UCSD-AML1 (cell line): Measurements from ENCODE around the gene RGMA.

Experiments used
- DNase-seq: peaks from one replicate; lab custom pipeline; 2025; ENCODE audit not compliant: unreplicated experiment; lab: John Stamatoyannopoulos, UW

The RGMA gene, protein sequence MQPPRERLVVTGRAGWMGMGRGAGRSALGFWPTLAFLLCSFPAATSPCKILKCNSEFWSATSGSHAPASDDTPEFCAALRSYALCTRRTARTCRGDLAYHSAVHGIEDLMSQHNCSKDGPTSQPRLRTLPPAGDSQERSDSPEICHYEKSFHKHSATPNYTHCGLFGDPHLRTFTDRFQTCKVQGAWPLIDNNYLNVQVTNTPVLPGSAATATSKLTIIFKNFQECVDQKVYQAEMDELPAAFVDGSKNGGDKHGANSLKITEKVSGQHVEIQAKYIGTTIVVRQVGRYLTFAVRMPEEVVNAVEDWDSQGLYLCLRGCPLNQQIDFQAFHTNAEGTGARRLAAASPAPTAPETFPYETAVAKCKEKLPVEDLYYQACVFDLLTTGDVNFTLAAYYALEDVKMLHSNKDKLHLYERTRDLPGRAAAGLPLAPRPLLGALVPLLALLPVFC

DNA sequence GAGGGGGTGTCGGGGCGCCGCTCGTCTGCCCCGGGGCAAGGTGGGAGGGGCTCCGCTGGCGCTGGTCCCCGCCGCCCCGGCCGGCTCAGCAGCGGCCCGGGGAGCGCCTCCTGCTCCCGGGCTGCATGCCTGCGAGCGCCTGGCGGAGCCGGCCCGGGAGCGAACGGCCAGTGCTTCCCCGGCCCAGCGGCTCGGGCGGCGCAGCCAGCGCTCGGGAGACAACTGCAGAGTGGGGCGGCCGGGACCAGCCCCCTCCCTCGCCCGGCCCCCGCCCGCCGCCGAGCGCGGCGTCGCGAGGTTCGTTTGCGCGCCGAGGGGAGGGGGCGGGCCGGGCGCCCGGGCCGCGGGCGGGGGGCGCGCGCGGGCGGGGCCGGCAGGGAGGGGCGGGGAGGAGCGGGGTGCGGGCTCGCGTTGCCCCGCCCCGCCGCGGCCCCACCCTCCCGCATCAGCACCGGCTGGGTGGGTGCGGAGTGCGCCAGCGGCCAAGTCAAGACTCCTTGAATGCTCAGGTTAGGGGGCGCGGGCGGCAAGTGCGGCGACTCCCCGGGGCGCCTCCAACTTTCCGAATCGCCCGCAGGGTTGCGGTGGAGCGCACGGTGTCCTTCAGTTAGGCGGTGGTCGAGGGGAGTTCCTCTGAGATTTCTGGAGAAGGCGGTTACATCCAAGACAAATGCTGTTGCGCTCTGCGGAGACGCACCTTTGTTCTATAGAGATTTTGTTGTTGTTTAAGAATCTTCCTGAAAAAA lies at the start of gene RGMA:
Gene RGMA, minus strand, starts transcription at position 231 of the 746 bp plus-strand sequence. CDS start 279 bp downstream, outside the sequence.
- no peak for DNase-seq

DNA sequence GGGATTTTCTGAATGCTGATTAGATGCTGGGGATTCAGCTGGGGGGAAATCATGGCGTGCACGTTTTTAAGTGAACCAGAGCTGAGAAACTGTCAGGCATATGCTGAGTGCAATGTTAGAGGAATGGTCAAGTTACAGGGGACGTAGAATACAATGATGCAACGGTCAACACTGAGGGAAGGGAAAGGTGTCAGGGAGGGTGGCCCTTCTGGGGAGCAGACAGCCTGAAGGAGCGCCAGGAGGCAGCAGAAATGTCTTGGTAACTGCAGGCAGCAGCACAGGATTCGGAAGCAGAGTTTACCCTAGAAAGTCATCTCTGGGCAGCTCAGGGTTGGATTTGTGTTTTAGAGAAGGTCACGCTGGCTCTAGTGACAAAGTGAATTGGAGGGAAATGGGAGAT lies 47.6 kb upstream of the RGMA start:
- no peak for DNase-seq

DNA sequence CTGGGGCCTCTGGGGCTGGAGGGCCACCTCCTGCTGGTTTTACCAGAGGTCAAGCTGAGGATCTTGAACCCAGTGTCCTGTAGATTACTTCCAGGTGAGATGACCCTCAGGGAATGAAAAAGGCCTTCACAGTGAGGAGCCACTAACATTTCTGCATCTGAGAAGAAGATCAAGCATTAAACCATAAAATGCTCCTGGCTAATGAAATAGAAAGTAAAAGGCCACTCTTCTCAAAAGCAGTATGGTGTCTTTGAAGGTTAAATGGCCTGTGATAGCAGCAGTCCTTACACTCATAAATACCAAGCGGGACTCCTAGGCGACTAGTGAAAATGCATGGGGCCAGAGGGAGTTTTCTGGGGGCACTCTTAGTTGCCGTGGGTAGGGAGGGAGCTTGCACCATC lies 47.0 kb upstream of the RGMA start:
- DNase-seq: no peak

DNA sequence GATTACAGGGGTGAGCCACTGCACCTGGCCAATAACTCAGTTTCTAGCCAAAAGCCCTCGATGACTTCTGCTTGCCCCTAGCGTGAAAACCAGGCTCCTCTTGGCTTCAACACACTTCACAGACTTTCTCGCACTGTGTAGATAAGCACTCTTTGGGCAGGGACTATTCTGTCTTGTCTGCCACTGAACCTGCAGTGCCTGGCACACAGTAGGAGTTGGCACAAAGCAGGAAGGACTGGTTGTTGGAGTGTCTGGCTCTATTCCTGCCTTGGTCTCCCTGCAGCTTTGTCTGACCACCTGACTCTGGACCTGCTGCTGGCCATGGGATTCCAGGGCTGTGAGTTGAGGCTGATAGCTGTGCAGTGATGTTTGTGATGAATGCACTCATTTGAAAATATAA lies 46.4 kb upstream of the RGMA start:
- no peak for DNase-seq

DNA sequence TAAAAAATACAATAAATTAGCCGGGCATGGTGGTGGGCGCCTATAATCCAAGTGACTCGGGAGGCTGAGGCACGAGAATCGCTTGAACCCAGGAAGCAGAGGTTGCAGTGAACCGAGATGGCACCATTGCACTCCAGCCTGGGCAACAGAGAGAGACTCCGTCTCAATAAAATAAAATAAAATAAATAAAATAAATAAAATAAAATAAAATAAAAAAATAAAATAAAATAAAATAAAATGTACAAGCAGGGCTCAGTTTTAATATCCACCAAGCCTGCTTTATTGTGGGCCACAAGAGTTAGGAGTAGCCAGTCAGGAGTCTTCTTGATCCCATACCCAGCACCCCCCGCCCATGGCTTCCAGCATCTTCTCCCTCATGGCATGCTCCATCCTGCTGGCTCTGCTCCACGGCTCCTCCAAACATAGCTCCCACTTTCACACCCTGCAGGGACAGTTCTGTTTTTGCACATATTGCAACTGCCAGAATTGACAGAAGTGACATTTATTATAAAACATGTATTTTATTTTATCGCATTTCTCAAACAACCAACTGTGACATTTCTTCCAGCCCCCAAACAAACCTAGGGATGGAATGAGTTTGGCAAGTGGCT lies 42.6 kb upstream of the RGMA start:
- DNase-seq: no peak

DNA sequence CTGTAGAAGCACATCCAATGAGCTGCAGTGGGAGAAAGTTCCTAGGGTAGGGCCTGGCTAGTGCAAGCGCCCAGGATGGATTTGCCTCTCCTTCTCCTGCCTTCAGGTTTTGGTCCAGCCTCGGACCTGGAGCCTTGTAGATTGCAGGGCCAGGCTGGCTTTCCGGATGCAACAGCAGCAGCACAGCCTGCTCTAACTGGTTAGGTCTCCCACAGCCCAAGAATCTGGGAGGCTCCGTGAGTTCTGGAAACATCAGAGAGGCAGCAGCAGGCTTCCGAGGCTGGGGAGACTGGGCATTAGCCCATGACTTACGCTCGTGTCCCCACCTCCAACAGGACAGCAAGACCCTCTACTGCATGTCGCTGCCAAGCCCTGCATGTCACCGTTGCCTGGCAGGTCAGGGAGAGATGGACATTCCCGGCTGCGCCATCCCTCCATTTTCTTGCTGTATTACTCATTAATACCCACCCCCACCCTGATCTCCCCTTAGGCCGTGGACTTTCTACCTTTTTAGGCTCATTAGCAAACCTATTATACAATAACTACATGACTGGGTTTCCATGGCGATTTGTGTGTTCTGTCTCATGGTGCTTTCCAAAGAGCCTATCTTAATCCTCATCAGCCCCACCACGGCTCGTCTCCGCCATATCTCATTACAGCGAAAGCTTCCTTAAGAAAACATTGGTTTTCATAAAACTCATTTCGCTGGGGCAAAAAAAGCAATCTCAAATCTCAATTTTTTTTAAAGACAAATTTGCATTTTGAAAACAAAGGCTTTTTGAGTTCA lies 40.9 kb upstream of the RGMA start:
- DNase-seq: no peak

DNA sequence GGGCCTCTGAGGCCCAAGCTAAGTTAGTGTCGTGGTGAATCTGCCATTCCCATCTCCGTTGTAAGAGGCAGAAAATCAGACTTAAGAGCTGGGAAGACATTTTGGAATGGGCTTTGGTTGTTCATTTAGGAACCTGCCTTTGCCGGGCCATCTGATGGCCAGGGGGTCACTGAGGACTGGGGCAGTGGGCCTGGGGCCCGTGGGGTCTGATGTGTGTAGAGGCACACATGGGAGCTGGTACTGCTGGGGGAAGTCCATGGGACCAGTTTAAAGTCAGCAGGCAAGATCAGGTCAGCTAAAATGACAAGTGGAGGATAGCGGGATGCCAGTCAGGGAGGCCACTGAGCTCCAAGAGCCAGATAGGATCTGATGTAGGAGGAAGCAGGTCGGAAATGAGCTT lies 38.3 kb upstream of the RGMA start:
- DNase-seq: no peak

DNA sequence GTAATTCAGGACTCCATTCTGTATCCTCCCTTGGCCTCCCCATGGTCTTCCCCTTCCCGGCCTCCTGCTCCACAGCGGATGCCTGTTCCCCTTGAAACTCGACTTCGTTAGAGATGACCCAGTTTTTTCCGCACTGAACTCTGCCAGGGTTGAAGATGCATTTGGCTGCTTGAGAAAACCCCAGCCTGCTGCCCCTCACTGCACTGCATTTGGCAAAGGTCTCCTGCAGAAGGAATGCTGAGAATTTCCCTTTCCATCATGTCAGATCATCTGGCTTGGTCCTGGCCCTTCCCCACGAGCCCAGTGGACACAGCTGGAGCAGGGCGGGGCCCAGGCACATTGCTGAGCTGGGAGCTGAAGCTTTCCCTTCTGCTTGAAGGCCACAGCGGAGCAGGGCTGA lies 37.6 kb upstream of the RGMA start:
- DNase-seq: no peak

DNA sequence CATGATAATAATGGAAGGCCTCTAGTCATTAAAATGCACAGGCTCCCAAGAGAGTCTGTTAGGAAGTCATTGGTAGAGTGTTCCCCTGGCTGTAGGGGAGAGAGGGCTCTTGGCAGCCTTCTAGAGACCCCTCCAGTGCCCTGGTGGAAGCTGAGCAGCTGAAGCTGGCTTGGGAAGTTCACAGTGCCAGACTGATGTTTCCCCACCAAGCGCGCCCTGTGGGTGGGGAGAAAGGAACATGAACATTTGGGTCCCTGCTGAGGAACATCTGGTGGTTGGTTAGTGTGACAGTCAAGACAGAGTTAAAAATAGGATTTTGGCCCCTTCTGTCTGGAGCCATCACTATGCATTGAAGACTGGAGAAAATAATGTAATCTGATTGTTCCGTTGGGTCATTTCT lies 37.1 kb upstream of the RGMA start:
- DNase-seq: no peak

DNA sequence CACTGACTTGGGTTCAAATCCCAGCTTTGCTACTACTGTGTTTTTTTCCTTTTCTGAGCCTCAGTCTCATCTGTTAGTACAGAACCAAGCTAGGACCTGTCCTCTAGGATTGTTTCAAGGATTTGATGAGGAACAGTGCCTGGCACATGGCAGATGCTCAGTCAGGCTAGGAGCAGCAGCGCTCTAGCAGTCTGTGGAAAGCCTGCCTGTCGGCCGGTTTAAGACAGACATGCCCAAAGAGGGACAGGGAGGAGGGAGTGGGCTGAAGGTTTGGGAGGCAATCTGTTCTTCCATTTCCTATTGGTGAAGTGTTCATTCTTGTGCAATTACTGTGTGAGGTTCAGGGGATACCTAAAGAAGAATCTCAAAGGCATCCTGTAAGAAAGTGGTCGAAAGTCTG lies 35.1 kb upstream of the RGMA start:
- DNase-seq: no peak

DNA sequence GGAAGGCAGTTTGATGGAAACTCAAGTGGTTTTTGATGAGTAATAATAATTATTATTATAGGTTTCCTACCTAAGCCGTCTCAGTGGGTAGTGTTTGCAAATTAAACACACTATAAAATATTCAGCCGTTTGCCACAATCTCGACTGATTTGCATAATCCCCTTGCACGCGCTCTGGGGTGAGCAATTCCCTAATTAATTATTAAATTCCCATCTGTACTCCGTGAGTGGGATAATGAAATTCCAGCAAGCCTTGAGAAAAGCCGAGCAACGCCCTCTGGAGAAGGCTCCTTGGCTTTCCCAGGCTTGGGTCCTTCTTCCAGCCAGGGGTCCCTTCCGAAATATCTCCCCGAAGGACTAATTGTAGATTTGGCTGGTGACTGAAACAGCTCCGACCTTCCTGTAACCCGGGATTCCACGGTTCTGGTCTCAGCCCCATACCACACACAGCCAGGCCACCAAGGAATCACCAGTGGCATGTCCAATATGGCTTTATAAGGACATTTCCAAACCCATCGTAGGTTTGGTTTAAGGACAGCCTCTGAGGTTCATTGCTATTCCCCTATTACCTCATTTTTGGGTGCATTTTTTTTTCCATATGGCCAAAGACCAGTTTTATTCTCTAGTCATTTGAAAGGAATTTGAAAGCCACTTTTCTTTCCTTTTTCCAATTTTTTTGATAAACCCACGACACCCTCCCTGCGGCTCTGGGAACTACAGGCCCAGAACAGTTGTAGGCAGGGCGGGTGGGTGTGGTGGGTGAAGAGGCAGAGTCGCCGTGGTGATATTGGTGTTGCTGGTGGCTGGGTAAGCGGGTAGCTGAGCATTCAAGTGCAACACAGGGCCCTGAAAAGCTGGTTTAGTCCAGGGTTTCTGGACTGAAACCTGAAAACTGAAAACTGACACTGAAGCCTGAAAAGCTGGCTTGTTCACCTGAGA lies 33.2 kb upstream of the RGMA start:
- no peak for DNase-seq

DNA sequence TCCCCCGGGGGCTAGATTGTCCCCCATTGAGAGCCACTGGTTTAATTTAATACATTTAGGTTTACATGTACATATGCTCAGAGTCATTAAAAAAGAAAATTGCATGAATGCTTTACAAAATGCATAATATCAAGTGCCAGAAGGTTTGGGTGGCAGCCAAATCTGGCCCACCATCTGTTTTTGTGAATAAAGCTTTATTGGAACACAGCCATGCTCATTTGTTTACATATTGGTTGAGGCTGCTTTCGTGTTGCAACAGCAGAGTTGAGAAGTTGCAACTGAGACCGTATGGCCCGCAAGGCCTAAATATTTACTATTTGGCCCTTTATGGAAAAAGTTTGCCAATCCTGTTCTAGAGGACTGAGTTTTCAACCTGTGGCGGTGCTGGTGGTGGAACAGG lies 32.1 kb upstream of the RGMA start:
- DNase-seq: no peak

DNA sequence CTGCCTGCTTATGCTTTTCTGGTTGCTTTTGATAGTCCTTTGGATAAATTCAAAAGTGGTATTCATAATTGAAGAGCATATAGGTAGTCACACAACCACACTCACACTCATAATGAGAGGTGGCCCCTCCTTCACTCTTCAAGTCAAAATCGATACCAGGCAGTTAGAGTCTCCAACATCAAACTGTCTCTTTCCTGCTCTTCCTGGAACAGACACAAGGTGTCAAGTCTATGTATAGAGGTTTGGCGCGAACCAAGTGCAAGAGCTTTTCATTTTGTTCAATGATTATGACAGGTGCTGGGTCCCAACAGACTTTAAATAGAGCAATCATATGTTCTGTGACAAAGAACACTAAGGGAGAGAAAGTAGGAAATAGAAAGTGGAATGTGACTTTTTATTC lies 29.9 kb upstream of the RGMA start:
- no peak for DNase-seq

DNA sequence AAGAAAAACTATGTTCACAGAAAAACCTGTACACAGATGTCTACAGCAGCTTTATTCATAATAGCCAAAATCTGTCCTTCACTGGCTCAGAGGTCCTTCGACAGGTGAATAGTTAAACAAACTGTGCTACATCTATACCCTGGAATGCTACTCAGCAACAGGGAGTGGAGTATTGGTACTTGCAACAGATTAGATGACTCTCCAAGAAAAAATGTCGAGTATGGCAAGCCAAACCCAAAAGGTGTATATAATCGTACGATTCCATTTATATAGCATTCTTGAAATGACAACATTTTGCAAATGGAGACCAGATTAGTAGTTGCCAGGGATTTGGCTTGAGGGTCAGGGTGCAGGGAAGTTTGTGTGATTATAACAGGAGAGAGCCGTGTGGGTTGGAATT lies 22.4 kb upstream of the RGMA start:
- DNase-seq: no peak

DNA sequence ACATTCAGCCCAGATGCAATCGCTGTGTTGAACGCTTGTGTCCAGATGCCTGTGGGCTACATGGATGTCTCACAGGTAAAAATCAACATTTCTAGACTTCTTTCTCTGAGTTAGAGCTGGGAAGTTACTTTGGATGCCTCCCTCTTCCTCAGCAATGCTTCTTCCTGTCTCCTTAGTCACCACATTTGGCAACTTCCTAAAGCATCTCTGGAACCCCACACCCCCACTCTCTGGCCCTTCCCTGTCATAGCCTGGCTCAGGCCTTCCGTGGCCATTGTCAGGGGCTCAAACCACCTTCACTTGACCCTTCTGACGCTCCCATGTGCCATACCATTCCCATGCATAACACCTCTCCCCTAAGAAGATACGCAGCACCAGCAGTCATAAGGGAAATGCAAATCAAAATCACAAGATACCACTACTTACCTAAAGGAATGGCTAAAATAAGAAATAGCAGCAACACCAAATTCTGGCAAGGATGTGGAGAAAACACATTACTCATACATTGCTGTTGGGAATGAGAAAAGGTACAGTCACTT lies 21.6 kb upstream of the RGMA start:
- no peak for DNase-seq

DNA sequence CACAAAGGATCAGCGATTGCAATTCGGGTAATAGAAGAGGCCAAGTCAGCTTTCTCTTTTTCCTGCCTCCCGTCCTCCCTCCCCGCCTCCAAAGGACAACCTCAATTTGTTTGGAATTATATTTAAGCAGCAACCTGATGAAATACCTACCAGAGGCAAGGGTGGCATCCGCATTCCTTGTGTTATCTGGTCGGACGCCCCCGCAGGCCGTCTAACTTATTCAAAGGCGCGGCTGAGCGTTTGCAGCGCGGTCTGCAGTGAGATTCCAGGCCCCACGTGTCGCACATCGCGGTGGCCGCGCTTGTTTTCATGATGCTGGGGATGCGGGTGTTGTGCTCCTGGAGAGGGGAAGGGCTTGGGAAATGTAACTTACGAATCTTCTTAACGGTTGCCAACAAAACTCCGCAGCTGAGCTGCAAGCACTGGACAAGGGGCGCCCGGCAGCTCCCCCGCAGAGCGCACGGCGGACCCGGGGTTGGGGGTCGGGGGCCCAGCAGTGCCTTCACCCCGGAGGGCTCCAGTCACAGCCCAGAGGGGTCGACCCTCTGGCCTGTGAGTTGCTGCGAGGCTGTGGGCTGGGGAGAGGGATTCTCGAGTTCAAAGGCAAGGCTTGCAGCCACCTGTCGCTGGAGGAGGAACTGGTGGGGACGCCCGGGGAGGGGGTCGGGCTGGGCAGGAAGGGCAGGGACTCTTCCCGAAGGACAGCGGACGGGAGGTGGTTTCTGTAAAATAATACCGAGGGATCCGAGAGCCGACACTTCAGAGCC lies 20.5 kb upstream of the RGMA start:
- no peak for DNase-seq

DNA sequence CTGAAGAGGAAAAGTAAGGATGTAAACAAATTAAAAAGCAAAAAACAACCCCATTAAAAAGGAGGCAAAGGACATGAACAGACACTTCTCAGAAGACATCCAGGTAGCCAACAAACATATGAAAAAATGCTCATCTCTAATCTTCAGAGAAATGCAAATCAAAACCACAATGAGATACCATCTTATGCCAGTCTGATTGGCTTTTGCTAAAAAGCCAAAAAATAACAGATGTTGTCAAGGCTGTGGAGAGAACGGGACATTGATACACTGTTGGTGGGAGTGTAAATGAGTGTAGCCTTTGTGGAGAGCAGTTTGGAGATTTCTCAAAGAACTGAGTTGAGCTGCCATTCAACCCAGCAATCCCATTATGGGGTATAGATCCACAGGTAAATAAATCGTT lies 18.6 kb upstream of the RGMA start:
- DNase-seq: no peak

DNA sequence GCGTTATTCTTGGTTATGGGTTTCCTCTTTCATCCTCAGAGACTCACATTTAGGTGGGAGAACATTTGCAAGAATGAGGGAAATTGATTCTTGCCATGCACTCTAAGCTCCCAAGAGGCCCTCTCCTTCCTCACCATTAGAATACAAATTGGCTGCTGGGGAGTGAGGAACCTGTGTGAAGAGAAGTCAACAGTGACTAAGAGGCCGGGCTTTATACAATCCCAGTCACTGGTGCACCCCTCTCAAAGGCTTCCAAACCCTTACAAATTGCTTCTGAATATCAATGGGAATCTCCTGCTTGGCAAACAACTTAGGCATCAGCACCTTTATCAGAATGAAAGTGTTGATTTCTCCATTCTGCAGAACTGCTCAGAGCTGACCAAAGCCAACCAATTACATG lies 16.5 kb upstream of the RGMA start:
- no peak for DNase-seq

DNA sequence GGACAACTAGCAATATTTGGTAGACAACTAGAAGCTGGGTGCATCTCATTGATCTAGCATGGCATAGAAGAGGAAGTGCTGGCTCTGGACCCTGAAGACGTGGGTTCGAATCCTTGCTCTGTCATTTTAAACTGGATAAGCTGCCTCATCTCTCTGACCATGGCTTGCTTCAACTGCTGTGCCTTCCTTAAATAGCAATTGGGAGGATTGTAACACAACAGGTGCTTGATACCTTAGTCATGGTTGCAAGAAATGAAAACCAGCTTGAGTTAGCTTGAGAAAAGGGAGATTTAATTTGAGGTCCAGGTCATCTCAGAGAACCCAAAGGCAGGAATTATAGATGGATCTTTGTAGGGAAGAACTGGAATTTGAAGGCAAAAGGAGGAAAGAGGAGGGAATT lies 14.8 kb upstream of the RGMA start:
- no peak for DNase-seq
